ENCODE measurements around the gene HNRNPUL1.

DNA sequence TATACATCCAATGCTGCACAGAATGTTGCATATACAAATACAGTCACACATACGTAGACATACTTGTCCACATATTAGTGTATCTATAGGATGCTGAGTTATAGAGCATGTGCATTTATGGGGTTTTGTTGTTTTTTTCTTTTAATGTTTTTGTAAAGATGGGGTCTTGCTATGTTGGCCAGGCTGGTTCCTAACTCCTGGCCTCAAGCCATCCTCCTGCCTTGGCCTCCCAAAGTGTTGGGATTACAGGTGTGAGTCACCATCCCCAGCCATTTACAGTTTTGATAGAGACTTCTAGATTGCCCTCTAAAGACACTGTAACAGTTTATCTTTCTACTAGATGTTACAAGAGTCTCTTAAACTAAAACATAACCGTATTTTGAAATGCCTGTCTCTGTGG is 14.3 kb downstream of the HNRNPUL1 start:
- TF ChIP-seq, protein P1, sequence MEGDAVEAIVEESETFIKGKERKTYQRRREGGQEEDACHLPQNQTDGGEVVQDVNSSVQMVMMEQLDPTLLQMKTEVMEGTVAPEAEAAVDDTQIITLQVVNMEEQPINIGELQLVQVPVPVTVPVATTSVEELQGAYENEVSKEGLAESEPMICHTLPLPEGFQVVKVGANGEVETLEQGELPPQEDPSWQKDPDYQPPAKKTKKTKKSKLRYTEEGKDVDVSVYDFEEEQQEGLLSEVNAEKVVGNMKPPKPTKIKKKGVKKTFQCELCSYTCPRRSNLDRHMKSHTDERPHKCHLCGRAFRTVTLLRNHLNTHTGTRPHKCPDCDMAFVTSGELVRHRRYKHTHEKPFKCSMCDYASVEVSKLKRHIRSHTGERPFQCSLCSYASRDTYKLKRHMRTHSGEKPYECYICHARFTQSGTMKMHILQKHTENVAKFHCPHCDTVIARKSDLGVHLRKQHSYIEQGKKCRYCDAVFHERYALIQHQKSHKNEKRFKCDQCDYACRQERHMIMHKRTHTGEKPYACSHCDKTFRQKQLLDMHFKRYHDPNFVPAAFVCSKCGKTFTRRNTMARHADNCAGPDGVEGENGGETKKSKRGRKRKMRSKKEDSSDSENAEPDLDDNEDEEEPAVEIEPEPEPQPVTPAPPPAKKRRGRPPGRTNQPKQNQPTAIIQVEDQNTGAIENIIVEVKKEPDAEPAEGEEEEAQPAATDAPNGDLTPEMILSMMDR (IDR thresholded peaks at IDR 0.05) = no peak
- TF ChIP-seq POLR2A (IDR thresholded peaks at IDR 0.05) = no peak

Data from body of pancreas (tissue), 4 donors.